WTC11 (cell line): ENCODE data around the gene NEURL1B. TPM values are rescaled to one million over a fixed set of nuclear protein-coding genes. Genes with fewer than 3 reads are reported as not detected.
"Not testable (repeated sequence)": the region's sequence is repeated elsewhere in the genome, so short reads cannot be mapped to it uniquely, and the experiment has no call there.

Experiments
- ATAC-seq: fragments of 200-7000 bp; cut with Tn5 transposase; 2 replicates; pipeline ENCODE4 v1.10.0; 2021; ENCODE audit warnings: mild to moderate bottlenecking, moderate library complexity
- CTCF ChIA-PET: fragments of 300-600 bp; sonication (Branson Sonifier 250); formaldehyde crosslinking; loops from one replicate; lab custom pipeline; 2021; ENCODE audit warnings: antibody characterized with exemption; lab: Charles Lee
- POLR2A ChIA-PET: fragments of 350-600 bp; sonication (Branson Sonifier 250); formaldehyde crosslinking; loops from one replicate; lab custom pipeline; 2021; ENCODE audit warnings: antibody characterized with exemption; lab: Charles Lee
- DNase-seq: peaks from one replicate; pipeline ENCODE4 v3.0.0; 2021; ENCODE audit warnings: low spot score
- H3K27ac Mint-ChIP-seq: 2 replicates; pipeline ENCODE4 v1.8.0; 2021; ENCODE audit warnings: mixed read lengths
- H3K27me3 Mint-ChIP-seq: 2 replicates; pipeline ENCODE4 v1.8.0; 2021; ENCODE audit warnings: low read depth, mild to moderate bottlenecking, moderate library complexity, mixed read lengths
- H3K36me3 Mint-ChIP-seq: 2 replicates; pipeline ENCODE4 v1.8.0; 2021; ENCODE audit warnings: mixed read lengths
- H3K4me1 Mint-ChIP-seq: 2 replicates; pipeline ENCODE4 v1.8.0; 2022; ENCODE audit warnings: mixed read lengths
- H3K4me3 Mint-ChIP-seq: 2 replicates; pipeline ENCODE4 v1.8.0; 2021; ENCODE audit warnings: mild to moderate bottlenecking, moderate library complexity, mixed read lengths
- H3K9me3 Mint-ChIP-seq: 2 replicates; pipeline ENCODE4 v1.8.0; 2021; ENCODE audit warnings: mixed read lengths
- ATF3 ChIP-seq: sonication (generic); formaldehyde crosslinking; conservative IDR thresholded peaks from 2 replicates; pipeline ENCODE4 v1.8.1; 2022; ENCODE audit warnings: mild to moderate bottlenecking, missing genetic modification reagents
- CREM ChIP-seq: sonication (generic); formaldehyde crosslinking; IDR thresholded peaks from 2 replicates; pipeline ENCODE4 v1.8.1; 2022; ENCODE audit warnings: mild to moderate bottlenecking, missing genetic modification reagents, moderate library complexity
- E2F5 ChIP-seq: sonication (generic); formaldehyde crosslinking; IDR thresholded peaks from 2 replicates; pipeline ENCODE4 v1.8.1; 2022; ENCODE audit warnings: mild to moderate bottlenecking, moderate library complexity, missing genetic modification reagents
- FOXJ3 ChIP-seq: sonication (generic); formaldehyde crosslinking; IDR thresholded peaks from 2 replicates; pipeline ENCODE4 v1.9.0; 2021; ENCODE audit warnings: missing genetic modification reagents, mild to moderate bottlenecking, borderline replicate concordance
- FOXP4 ChIP-seq: sonication (generic); formaldehyde crosslinking; IDR thresholded peaks from 2 replicates; pipeline ENCODE4 v1.8.0; 2022; ENCODE audit warnings: mild to moderate bottlenecking, missing genetic modification reagents
- IRF1 ChIP-seq: sonication (generic); formaldehyde crosslinking; IDR thresholded peaks from 2 replicates; pipeline ENCODE4 v1.8.0; 2023; ENCODE audit warnings: missing genetic modification reagents
- MXD4 ChIP-seq: fragments of 250-450 bp; sonication (Bioruptor Pico); IDR thresholded peaks from 2 replicates; pipeline ENCODE4 v1.8.0; 2021; ENCODE audit warnings: mild to moderate bottlenecking, moderate library complexity, borderline replicate concordance
- NR3C1 ChIP-seq: sonication (generic); formaldehyde crosslinking; conservative IDR thresholded peaks from 2 replicates; pipeline ENCODE4 v1.8.1; 2023; ENCODE audit warnings: low read depth, mild to moderate bottlenecking, missing genetic modification reagents
- SMAD4 ChIP-seq: sonication (generic); formaldehyde crosslinking; IDR thresholded peaks from 2 replicates; pipeline ENCODE4 v1.8.0; 2022; ENCODE audit warnings: mild to moderate bottlenecking, missing genetic modification reagents
- USF2 ChIP-seq: sonication (generic); formaldehyde crosslinking; IDR thresholded peaks from 2 replicates; pipeline ENCODE4 v1.8.1; 2023; ENCODE audit warnings: mild to moderate bottlenecking, missing genetic modification reagents, moderate library complexity
- ZNF138 ChIP-seq: sonication (generic); formaldehyde crosslinking; conservative IDR thresholded peaks from 2 replicates; pipeline ENCODE4 v1.8.1; 2022; ENCODE audit warnings: mild to moderate bottlenecking, moderate library complexity, missing genetic modification reagents
- ZNF281 ChIP-seq: sonication (generic); formaldehyde crosslinking; IDR thresholded peaks from 2 replicates; pipeline ENCODE4 v1.8.0; 2023; ENCODE audit warnings: mild to moderate bottlenecking, missing genetic modification reagents
- ZNF317 ChIP-seq: sonication (generic); formaldehyde crosslinking; IDR thresholded peaks from 2 replicates; pipeline ENCODE4 v1.8.1; 2023; ENCODE audit warnings: low read depth, mild to moderate bottlenecking, moderate library complexity, missing genetic modification reagents, borderline replicate concordance
- ZNF425 ChIP-seq: fragments of 250-450 bp; sonication (Bioruptor Pico); conservative IDR thresholded peaks from 2 replicates; pipeline ENCODE4 v1.9.0; 2021; ENCODE audit warnings: mild to moderate bottlenecking
- total RNA-seq: library from RNA; stranded (reverse); gene quantifications from 3 replicates; pipeline ENCODE4 v1.2.3, GENCODE V29; 2021

The NEURL1B gene
- total RNA-seq, 1 experiment from 2014 or later, result 9.8 TPM

- TF ChIP-seq ATF3 (no peak), E2F5 (CRISPR knock-in tag) (no peak)
- TF ChIP-seq, all 79 proteins: peak for 0
- ATAC-seq, result no peak
- POLR2A ChIA-PET, result no interaction called here
These were observed 40.5 kb upstream of the NEURL1B start for GRCh38 chr5:172600571-172600970.

GRCh38 chr5:172601576-172601975 lies 39.5 kb upstream of the NEURL1B start:
- H3K4me1 Mint-ChIP-seq, result peaks cover 27% of the 10 kb centered on the region
- H3K27ac Mint-ChIP-seq, H3K9me3 Mint-ChIP-seq, ATAC-seq, H3K27me3 Mint-ChIP-seq, H3K36me3 Mint-ChIP-seq, POLR2A ChIA-PET, DNase-seq, H3K4me3 Mint-ChIP-seq: not testable (repeated sequence)
- CTCF ChIA-PET, result interaction anchor here (1.0 to 1.1 kb wide), 2 partner anchors 15 to 122 kb away, joined by 3 read pairs; no protein-coding TSS in a partner anchor

More at GRCh38 chr5:172600571-172600970, 40.5 kb upstream of the NEURL1B start:
- H3K36me3 Mint-ChIP-seq, result no peaks in the 10 kb centered on the region
- CTCF ChIA-PET, result interaction anchor here (1.1 kb wide), 1 partner anchor 14 kb away, joined by 3 read pairs; no protein-coding TSS in a partner anchor
- H3K27me3 Mint-ChIP-seq, result no peaks in the 10 kb centered on the region
- H3K4me1 Mint-ChIP-seq, result peaks cover 19% of the 10 kb centered on the region
- no peaks in the 10 kb centered on the region for H3K9me3 Mint-ChIP-seq
- no peak for DNase-seq
- H3K27ac Mint-ChIP-seq, result no peak overlapping the region
- no peak overlapping the region for H3K4me3 Mint-ChIP-seq

- H3K27me3 Mint-ChIP-seq, result peaks cover 5% of the 10 kb centered on the region; the same call in 1 of the 2 replicates
- ChIA-PET POLR2A (no interaction called here), CTCF (interaction anchor here (1.0 to 1.1 kb wide), 2 partner anchors 9 to 123 kb away, joined by 3 read pairs; no protein-coding TSS in a partner anchor)
- no peak overlapping the region for H3K27ac Mint-ChIP-seq
- peaks cover 3% of the 10 kb centered on the region; the same call in 1 of the 2 replicates for H3K36me3 Mint-ChIP-seq
- TF ChIP-seq ZNF138 (CRISPR knock-in tag) (no peak), ZNF281 (CRISPR knock-in tag) (no peak), IRF1 (CRISPR knock-in tag) (no peak), NR3C1 (no peak), FOXP4 (CRISPR knock-in tag) (no peak), ZNF425 (CRISPR knock-in tag) (no peak), SMAD4 (CRISPR knock-in tag) (no peak), CREM (no peak), ZNF317 (CRISPR knock-in tag) (no peak), FOXJ3 (CRISPR knock-in tag) (no peak), USF2 (CRISPR knock-in tag) (no peak), MXD4 (no peak)
- H3K9me3 Mint-ChIP-seq, result peaks cover 12% of the 10 kb centered on the region; the same call in 1 of the 2 replicates
- ATAC-seq, result no peak
- H3K4me3 Mint-ChIP-seq, result no peak overlapping the region
- DNase-seq, result no peak
- H3K4me1 Mint-ChIP-seq, result peaks cover 28% of the 10 kb centered on the region
These were observed 38.3 kb upstream of the NEURL1B start for GRCh38 chr5:172602783-172603231.
